HepG2 (cell line): Measurements from ENCODE around the gene PRSS3. TPM values are rescaled to one million over a fixed set of nuclear protein-coding genes. Genes with fewer than 3 reads are reported as not detected.

ENCODE experiments used
- ATAC-seq: fragments of 200-7000 bp; cut with Tn5 transposase; 3 replicates; pipeline ENCODE4 v1.9.1; 2020; ENCODE audit warnings: mild to moderate bottlenecking, moderate library complexity
- BruUV-seq: library from RNA; stranded (reverse); fragments of 400-500 nt; replicated peaks from 2 replicates; lab custom pipeline; 2021; lab: Mats Ljungman, UMichigan
- CTCF ChIA-PET: fragments of 300-600 bp; formaldehyde crosslinking; extraction: SDS; loops from one replicate; lab custom pipeline; 2021; ENCODE audit warnings: low total read pairs, inconsistent platforms, low intra/inter-chr PET ratio; lab: Yijun Ruan, JAX
- POLR2A ChIA-PET: fragments of 350-600 bp; sonication (Branson Sonifier 250); formaldehyde crosslinking; loops from one replicate; lab custom pipeline; 2020; ENCODE audit warnings: antibody characterized with exemption, inconsistent platforms; lab: Yijun Ruan, JAX
- DNase-seq: peaks from one replicate; pipeline ENCODE4 v3.0.0-alpha.2; 2015; ENCODE audit warnings: low spot score
- FAIRE-seq: peaks from 3 replicates; lab custom pipeline; 2011; peaks lifted over from hg19 to GRCh38; lab: Jason Lieb, UNC
- H2AFZ ChIP-seq: one replicate; pipeline ENCODE4 v1.6.1; 2011; ENCODE audit warnings: low read length, inconsistent platforms
- H3K27ac ChIP-seq: fragments of 300-600 bp; 3 replicates; pipeline ENCODE4 v1.8.0; 2011; ENCODE audit warnings: mixed run types, mild to moderate bottlenecking, mixed read lengths, low read length, inconsistent platforms; ENCODE audit not compliant: insufficient read depth; ENCODE audit errors: extremely low read length
- H3K27me3 ChIP-seq, 2 experiments: fragments of 200-600 bp in 1 of 2; 2 replicates in 1 of 2; 3 replicates in 1 of 2; pipeline versions ENCODE4 v1.6.0 to v1.8.0; 2011; ENCODE audit warnings: low read length in 2 of 2, mild to moderate bottlenecking in 2 of 2, moderate library complexity in 2 of 2, inconsistent platforms in 1 of 2; ENCODE audit not compliant: insufficient read depth in 2 of 2, control insufficient read depth in 1 of 2
- H3K36me3 ChIP-seq, 2 experiments: fragments of 200-600 bp in 1 of 2; replicated peaks in 1 of 2; 2 replicates in 1 of 2; 3 replicates in 1 of 2; pipeline versions ENCODE4 v1.5.1 to v1.8.0; 2011; ENCODE audit warnings: low read length in 2 of 2, inconsistent platforms in 1 of 2; ENCODE audit not compliant: insufficient read depth in 2 of 2, control insufficient read depth in 1 of 2
- H3K4me1 ChIP-seq: 2 replicates; pipeline ENCODE4 v1.5.1; 2012; ENCODE audit warnings: low read length, inconsistent platforms; ENCODE audit not compliant: insufficient read depth
- H3K4me2 ChIP-seq: 2 replicates; pipeline ENCODE4 v1.6.0; 2011; ENCODE audit warnings: low read depth, low read length, inconsistent platforms
- H3K4me3 ChIP-seq, 3 experiments: fragments of 200-600 bp in 1 of 3; sonication (generic), shearing (Covaris generic) in 1 of 3; replicated peaks in 1 of 3; 2 replicates each; pipeline ENCODE4 v1.5.1; 2011 to 2016; ENCODE audit warnings: low read length in 3 of 3, inconsistent platforms in 2 of 3, low read depth in 2 of 3, mild to moderate bottlenecking in 2 of 3, control low read depth in 1 of 3, mixed read lengths in 1 of 3; ENCODE audit not compliant: insufficient read depth in 1 of 3
- H3K79me2 ChIP-seq: one replicate; pipeline ENCODE4 v1.6.1; 2011; ENCODE audit warnings: low read length, inconsistent platforms; ENCODE audit not compliant: insufficient read depth
- H3K9ac ChIP-seq: 2 replicates; pipeline ENCODE4 v1.6.0; 2011; ENCODE audit warnings: mild to moderate bottlenecking, low read depth, low read length, inconsistent platforms; ENCODE audit not compliant: insufficient read depth
- H3K9me3 ChIP-seq: 2 replicates; pipeline ENCODE4 v1.5.1; 2012; ENCODE audit warnings: mild to moderate bottlenecking, low read length
- H4K20me1 ChIP-seq: 2 replicates; pipeline ENCODE4 v1.6.0; 2011; ENCODE audit warnings: inconsistent platforms, mild to moderate bottlenecking, low read length, moderate library complexity; ENCODE audit not compliant: insufficient read depth
- GZF1 ChIP-seq: sonication (generic); formaldehyde crosslinking; IDR thresholded peaks from 2 replicates; pipeline ENCODE4 v1.5.1; 2020; ENCODE audit warnings: mild to moderate bottlenecking, missing genetic modification reagents
- NBN ChIP-seq: fragments of 450-650 bp; conservative IDR thresholded peaks from 2 replicates; pipeline ENCODE4 v1.6.1; 2017
- NFE2 ChIP-seq: sonication (generic); formaldehyde crosslinking; IDR thresholded peaks from 2 replicates; pipeline ENCODE4 v1.4.0; 2020; ENCODE audit warnings: missing genetic modification reagents
- ONECUT2 ChIP-seq: sonication (generic); formaldehyde crosslinking; IDR thresholded peaks from 2 replicates; pipeline ENCODE4 v1.4.0; 2020; ENCODE audit warnings: missing genetic modification reagents
- POLR2G ChIP-seq: fragments of 200-400 bp; formaldehyde crosslinking; IDR thresholded peaks from 2 replicates; pipeline ENCODE4 v1.6.1; 2018; ENCODE audit warnings: mild to moderate bottlenecking, low read depth, low read length, moderate library complexity
- PPARG ChIP-seq: conservative IDR thresholded peaks from 2 replicates; pipeline ENCODE4 v1.6.1; 2016; ENCODE audit warnings: missing biosample characterization, missing genetic modification reagents
- SMAD9 ChIP-seq: sonication (generic); formaldehyde crosslinking; IDR thresholded peaks from 2 replicates; pipeline ENCODE4 v1.5.1; 2020; ENCODE audit warnings: mild to moderate bottlenecking, missing genetic modification reagents
- SRF ChIP-seq: IDR thresholded peaks from 2 replicates; pipeline ENCODE4 v1.6.1; 2011; ENCODE audit warnings: mild to moderate bottlenecking, low read depth, low read length, moderate library complexity
- TOE1 ChIP-seq: sonication (generic); formaldehyde crosslinking; IDR thresholded peaks from 2 replicates; pipeline ENCODE4 v1.4.0; 2020; ENCODE audit warnings: mild to moderate bottlenecking, missing genetic modification reagents
- ZMYM3 ChIP-seq: sonication (generic); formaldehyde crosslinking; IDR thresholded peaks from 2 replicates; pipeline ENCODE4 v1.5.1; 2020; ENCODE audit warnings: mild to moderate bottlenecking, missing genetic modification reagents
- ZNF256 ChIP-seq: sonication (generic); formaldehyde crosslinking; conservative IDR thresholded peaks from 2 replicates; pipeline ENCODE4 v1.4.0; 2020; ENCODE audit warnings: missing genetic modification reagents
- ZNF382 ChIP-seq: sonication (generic); formaldehyde crosslinking; IDR thresholded peaks from 2 replicates; pipeline ENCODE4 v1.5.0; 2020; ENCODE audit warnings: missing genetic modification reagents, mild to moderate bottlenecking, borderline replicate concordance
- WGBS: methylation state at CpG from one replicate; pipeline ENCODE4 v1.1.6; 2017; ENCODE audit warnings: low lambda C conversion rate; 5-methylcytosine and 5-hydroxymethylcytosine counted together
- in situ Hi-C: cut with HindIII; loops from 2 replicates; pipeline ENCODE4 v1.10.0; 2017; ENCODE audit warnings: low pct_unique_long_range_greater_than_20kb; ENCODE audit not compliant: extremely low pct_ligation_motif_present
- intact Hi-C: fragments of 100-400 bp; cut with micrococcal nuclease; formaldehyde crosslinking; loops from one replicate; pipeline ENCODE4 v1.10.0; 2022; ENCODE audit not compliant: unreplicated experiment
- polyA plus RNA-seq, 8 experiments: library from polyadenylated mRNA; depleted of rRNA in 3 of 8; stranded (reverse) in 7 of 8; unstranded in 1 of 8; fragments of >200 nt; fragmentation: Illumina TruSeq in 4 of 8; extraction: Trizol in 4 of 8; gene quantifications; 2 replicates each; pipeline versions ENCODE4 v1.2.1 to v1.2.3, GENCODE V29; 2011 to 2016; ENCODE audit warnings: low read depth in 4 of 8, missing spikeins in 1 of 8, mixed read lengths in 1 of 8; ENCODE audit not compliant: insufficient read depth in 1 of 8
- total RNA-seq, 5 experiments: library from RNA; depleted of rRNA; stranded (reverse); fragments of >200 nt; fragmentation: Illumina TruSeq; extraction: Trizol; gene quantifications; 2 replicates each; pipeline ENCODE4 v1.2.3, GENCODE V29; 2016; ENCODE audit warnings: low read depth in 1 of 5
- TF ChIP-seq, protein P1 (sequence below): sonication (generic); formaldehyde crosslinking; IDR thresholded peaks from 2 replicates; pipeline ENCODE4 v1.4.0; 2020; ENCODE audit warnings: missing genetic modification reagents, borderline replicate concordance
- TF ChIP-seq, protein P2 (sequence below): sonication (generic); formaldehyde crosslinking; IDR thresholded peaks from 2 replicates; pipeline ENCODE4 v1.4.0; 2020; ENCODE audit warnings: missing genetic modification reagents
- TF ChIP-seq, protein P3 (sequence below): sonication (generic); formaldehyde crosslinking; IDR thresholded peaks from 2 replicates; pipeline ENCODE4 v1.9.0; 2021; ENCODE audit warnings: missing genetic modification reagents, borderline replicate concordance
- TF ChIP-seq, protein P4 (sequence below): sonication (generic); formaldehyde crosslinking; IDR thresholded peaks from 2 replicates; pipeline ENCODE4 v1.4.0; 2020; ENCODE audit warnings: mild to moderate bottlenecking, missing genetic modification reagents, borderline replicate concordance

PRSS3 gene
- total and polyA plus RNA-seq, 2 of the 13 experiments (the other 11 are each of a cell fraction or from before 2014, with no cell fraction given), result not detected

DNA sequence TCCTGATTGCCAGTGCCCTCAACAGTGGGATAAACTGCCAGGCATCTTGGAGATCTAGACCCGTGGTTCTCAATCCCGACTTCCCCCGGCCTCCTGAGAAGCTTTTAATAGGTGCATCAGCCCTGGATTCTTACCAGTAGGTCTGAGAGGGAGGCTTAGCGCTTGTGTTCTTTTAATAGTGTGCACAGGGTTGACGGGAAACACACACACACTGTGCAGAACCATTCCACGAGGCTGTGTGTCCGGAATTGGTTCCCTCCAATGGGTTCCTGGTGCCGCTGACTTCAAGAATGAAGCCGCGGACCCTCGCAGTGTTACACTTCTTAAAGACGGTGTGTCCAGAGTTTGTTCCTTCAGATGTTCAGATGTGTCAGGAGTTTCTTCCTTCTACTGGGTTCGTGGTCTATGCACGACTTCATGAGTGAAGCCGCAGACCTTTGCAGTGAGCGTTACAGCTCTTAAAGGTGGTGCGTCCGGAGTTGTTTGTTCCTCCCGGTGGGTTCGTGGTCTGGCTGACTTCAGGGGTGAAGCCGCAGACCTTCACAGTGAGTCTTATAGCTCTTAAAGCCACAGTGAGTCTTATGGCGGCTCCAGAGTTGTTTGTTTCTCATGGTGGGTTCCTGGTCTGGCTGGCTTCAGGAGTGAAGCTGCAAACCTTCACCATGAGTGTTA, 46.6 kb upstream of the PRSS3 start:
- BruUV-seq, result no TSS peak
- 0 out of 5 replicates have a peak, but pooled peaks cover 0 to 1% of the 10 kb centered on the region in 2 experiments for H3K27me3 ChIP-seq
- no peak overlapping the region for H3K4me2 ChIP-seq
- DNase-seq (no peak), FAIRE-seq (no peak), ATAC-seq (no peak)
- H3K27ac ChIP-seq, result no peak overlapping the region
- H3K9me3 ChIP-seq, result no peaks in the 10 kb centered on the region
- no peak overlapping the region for H3K4me3 ChIP-seq
- H3K36me3 ChIP-seq, result no peaks in the 10 kb centered on the region
- H2AFZ ChIP-seq, result no peak overlapping the region
- intact Hi-C loops, result no loop called here
- in situ Hi-C loops, result no loop called here
- peaks cover 27% of the 10 kb centered on the region for H3K4me1 ChIP-seq
- no peak overlapping the region for H3K9ac ChIP-seq
- ChIA-PET CTCF (no interaction called here), POLR2A (no interaction called here)
- no peaks in the 10 kb centered on the region for H4K20me1 ChIP-seq
- H3K79me2 ChIP-seq, result no peaks in the 10 kb centered on the region
- 80% methylated on average over 22 of the region's 22 CpGs for WGBS
- TF ChIP-seq, protein P1, sequence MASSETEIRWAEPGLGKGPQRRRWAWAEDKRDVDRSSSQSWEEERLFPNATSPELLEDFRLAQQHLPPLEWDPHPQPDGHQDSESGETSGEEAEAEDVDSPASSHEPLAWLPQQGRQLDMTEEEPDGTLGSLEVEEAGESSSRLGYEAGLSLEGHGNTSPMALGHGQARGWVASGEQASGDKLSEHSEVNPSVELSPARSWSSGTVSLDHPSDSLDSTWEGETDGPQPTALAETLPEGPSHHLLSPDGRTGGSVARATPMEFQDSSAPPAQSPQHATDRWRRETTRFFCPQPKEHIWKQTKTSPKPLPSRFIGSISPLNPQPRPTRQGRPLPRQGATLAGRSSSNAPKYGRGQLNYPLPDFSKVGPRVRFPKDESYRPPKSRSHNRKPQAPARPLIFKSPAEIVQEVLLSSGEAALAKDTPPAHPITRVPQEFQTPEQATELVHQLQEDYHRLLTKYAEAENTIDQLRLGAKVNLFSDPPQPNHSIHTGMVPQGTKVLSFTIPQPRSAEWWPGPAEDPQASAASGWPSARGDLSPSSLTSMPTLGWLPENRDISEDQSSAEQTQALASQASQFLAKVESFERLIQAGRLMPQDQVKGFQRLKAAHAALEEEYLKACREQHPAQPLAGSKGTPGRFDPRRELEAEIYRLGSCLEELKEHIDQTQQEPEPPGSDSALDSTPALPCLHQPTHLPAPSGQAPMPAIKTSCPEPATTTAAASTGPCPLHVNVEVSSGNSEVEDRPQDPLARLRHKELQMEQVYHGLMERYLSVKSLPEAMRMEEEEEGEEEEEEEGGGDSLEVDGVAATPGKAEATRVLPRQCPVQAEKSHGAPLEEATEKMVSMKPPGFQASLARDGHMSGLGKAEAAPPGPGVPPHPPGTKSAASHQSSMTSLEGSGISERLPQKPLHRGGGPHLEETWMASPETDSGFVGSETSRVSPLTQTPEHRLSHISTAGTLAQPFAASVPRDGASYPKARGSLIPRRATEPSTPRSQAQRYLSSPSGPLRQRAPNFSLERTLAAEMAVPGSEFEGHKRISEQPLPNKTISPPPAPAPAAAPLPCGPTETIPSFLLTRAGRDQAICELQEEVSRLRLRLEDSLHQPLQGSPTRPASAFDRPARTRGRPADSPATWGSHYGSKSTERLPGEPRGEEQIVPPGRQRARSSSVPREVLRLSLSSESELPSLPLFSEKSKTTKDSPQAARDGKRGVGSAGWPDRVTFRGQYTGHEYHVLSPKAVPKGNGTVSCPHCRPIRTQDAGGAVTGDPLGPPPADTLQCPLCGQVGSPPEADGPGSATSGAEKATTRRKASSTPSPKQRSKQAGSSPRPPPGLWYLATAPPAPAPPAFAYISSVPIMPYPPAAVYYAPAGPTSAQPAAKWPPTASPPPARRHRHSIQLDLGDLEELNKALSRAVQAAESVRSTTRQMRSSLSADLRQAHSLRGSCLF, result no peak
- no peak for TF ChIP-seq POLR2G
- no peak for TF ChIP-seq SMAD9
- no peak for TF ChIP-seq NFE2
- TF ChIP-seq ZNF256 (CRISPR knock-in tag), result no peak
- TF ChIP-seq TOE1, result no peak
- TF ChIP-seq SRF, result no peak
- no peak for TF ChIP-seq NBN
- TF ChIP-seq, protein P2, sequence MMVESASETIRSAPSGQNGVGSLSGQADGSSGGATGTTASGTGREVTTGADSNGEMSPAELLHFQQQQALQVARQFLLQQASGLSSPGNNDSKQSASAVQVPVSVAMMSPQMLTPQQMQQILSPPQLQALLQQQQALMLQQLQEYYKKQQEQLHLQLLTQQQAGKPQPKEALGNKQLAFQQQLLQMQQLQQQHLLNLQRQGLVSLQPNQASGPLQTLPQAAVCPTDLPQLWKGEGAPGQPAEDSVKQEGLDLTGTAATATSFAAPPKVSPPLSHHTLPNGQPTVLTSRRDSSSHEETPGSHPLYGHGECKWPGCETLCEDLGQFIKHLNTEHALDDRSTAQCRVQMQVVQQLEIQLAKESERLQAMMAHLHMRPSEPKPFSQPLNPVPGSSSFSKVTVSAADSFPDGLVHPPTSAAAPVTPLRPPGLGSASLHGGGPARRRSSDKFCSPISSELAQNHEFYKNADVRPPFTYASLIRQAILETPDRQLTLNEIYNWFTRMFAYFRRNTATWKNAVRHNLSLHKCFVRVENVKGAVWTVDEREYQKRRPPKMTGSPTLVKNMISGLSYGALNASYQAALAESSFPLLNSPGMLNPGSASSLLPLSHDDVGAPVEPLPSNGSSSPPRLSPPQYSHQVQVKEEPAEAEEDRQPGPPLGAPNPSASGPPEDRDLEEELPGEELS (CRISPR knock-in tag), result no peak
- no peak for TF ChIP-seq ZNF382 (CRISPR knock-in tag)
- no peak for TF ChIP-seq ZMYM3 (CRISPR knock-in tag)
- TF ChIP-seq, protein P3, sequence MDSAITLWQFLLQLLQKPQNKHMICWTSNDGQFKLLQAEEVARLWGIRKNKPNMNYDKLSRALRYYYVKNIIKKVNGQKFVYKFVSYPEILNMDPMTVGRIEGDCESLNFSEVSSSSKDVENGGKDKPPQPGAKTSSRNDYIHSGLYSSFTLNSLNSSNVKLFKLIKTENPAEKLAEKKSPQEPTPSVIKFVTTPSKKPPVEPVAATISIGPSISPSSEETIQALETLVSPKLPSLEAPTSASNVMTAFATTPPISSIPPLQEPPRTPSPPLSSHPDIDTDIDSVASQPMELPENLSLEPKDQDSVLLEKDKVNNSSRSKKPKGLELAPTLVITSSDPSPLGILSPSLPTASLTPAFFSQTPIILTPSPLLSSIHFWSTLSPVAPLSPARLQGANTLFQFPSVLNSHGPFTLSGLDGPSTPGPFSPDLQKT (CRISPR knock-in tag), result no peak
- no peak for TF ChIP-seq PPARG (CRISPR knock-in tag)
- TF ChIP-seq, protein P4, sequence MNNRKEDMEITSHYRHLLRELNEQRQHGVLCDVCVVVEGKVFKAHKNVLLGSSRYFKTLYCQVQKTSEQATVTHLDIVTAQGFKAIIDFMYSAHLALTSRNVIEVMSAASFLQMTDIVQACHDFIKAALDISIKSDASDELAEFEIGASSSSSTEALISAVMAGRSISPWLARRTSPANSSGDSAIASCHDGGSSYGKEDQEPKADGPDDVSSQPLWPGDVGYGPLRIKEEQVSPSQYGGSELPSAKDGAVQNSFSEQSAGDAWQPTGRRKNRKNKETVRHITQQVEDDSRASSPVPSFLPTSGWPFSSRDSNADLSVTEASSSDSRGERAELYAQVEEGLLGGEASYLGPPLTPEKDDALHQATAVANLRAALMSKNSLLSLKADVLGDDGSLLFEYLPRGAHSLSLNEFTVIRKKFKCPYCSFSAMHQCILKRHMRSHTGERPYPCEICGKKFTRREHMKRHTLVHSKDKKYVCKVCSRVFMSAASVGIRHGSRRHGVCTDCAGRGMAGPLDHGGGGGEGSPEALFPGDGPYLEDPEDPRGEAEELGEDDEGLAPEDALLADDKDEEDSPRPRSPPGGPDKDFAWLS (CRISPR knock-in tag), result no peak
- no peak for TF ChIP-seq GZF1 (CRISPR knock-in tag)
- no peak for TF ChIP-seq ONECUT2 (CRISPR knock-in tag)
